GM21528 (cell line): ENCODE results near the gene CCDC14.
"Not testable (repeated sequence)": the region's sequence is repeated elsewhere in the genome, so short reads cannot be mapped to it uniquely, and the experiment has no call there.

Experiments used
- ATAC-seq: cut with Tn5 transposase; IDR thresholded peaks from one replicate; pipeline ENCODE4 v1.9.1; 2021; ENCODE audit warnings: mild to moderate bottlenecking, moderate library complexity; ENCODE audit not compliant: unreplicated experiment, low FRiP score

The CCDC14 gene

GRCh38 chr3:123909785-123910184, 51.2 kb downstream of the CCDC14 start:
- peak; percentile 74 for ATAC-seq

- no peak for ATAC-seq
Observed at GRCh38 chr3:123907720-123908119, 53.3 kb downstream of the CCDC14 start.

- ATAC-seq, result no peak
Observed at GRCh38 chr3:123899300-123899865, 61.6 kb downstream of the CCDC14 start.

- ATAC-seq, result no peak
Observed at GRCh38 chr3:123893012-123893411, 68.0 kb downstream of the CCDC14 start.

- ATAC-seq, result no peak
Observed at GRCh38 chr3:123892195-123892594, 68.8 kb downstream of the CCDC14 start.

GRCh38 chr3:123890991-123891390, 70.0 kb downstream of the CCDC14 start:
- ATAC-seq, result not testable (repeated sequence)

GRCh38 chr3:123890162-123890561, 70.9 kb downstream of the CCDC14 start:
- ATAC-seq, result not testable (repeated sequence)

GRCh38 chr3:123884993-123885392, 76.0 kb downstream of the CCDC14 start:
- no peak for ATAC-seq

GRCh38 chr3:123884203-123884831, 76.7 kb downstream of the CCDC14 start, which contains the start of gene MYLK:
MYLK (minus strand) TSS chr3:123884332; CDS start chr3:123793841, 90,491 bp downstream.
- peak; percentile 68 for ATAC-seq

GRCh38 chr3:123883701-123884202, 77.3 kb downstream of the CCDC14 start:
- no peak for ATAC-seq

GRCh38 chr3:123883111-123883510, 77.9 kb downstream of the CCDC14 start:
- no peak for ATAC-seq

- ATAC-seq, result no peak
Observed at GRCh38 chr3:123881771-123882170, 79.3 kb downstream of the CCDC14 start.

- ATAC-seq, result no peak
Observed at GRCh38 chr3:123880998-123881561, 79.9 kb downstream of the CCDC14 start.

- no peak for ATAC-seq
Observed at GRCh38 chr3:123878807-123879206, 82.2 kb downstream of the CCDC14 start.

GRCh38 chr3:123877965-123878364, 83.1 kb downstream of the CCDC14 start:
- ATAC-seq, result no peak

- ATAC-seq, result no peak
Observed at GRCh38 chr3:123877466-123877865, 83.6 kb downstream of the CCDC14 start.

GRCh38 chr3:123876858-123877257, 84.2 kb downstream of the CCDC14 start:
- no peak for ATAC-seq

GRCh38 chr3:123872621-123873020, 88.4 kb downstream of the CCDC14 start:
- no peak for ATAC-seq

GRCh38 chr3:123871946-123872345, 89.1 kb downstream of the CCDC14 start:
- no peak for ATAC-seq

- ATAC-seq, result no peak
Observed at GRCh38 chr3:123870033-123870432, 91.0 kb downstream of the CCDC14 start.

- no peak for ATAC-seq
Observed at GRCh38 chr3:123869165-123869564, 91.9 kb downstream of the CCDC14 start.

- no peak for ATAC-seq
Observed at GRCh38 chr3:123864706-123865105, 96.3 kb downstream of the CCDC14 start.
